GM12865 (cell line): Measurements from ENCODE around the gene PRR23A.

ENCODE experiments used
- DNase-seq: peaks from one replicate; pipeline ENCODE4 v3.0.0; 2010; ENCODE audit warnings: low read depth
- H3K4me3 ChIP-seq: 2 replicates; pipeline ENCODE4 v1.5.1; 2011; ENCODE audit warnings: mild to moderate bottlenecking, low read depth, low read length, control low read depth
- TF ChIP-seq, protein P1 (sequence below): IDR thresholded peaks from 2 replicates; pipeline ENCODE4 v1.5.1; 2011; ENCODE audit warnings: low read length, control low read depth, low read depth, inconsistent platforms; ENCODE audit not compliant: insufficient read depth; ENCODE audit errors: missing control alignments

PRR23A gene

DNA sequence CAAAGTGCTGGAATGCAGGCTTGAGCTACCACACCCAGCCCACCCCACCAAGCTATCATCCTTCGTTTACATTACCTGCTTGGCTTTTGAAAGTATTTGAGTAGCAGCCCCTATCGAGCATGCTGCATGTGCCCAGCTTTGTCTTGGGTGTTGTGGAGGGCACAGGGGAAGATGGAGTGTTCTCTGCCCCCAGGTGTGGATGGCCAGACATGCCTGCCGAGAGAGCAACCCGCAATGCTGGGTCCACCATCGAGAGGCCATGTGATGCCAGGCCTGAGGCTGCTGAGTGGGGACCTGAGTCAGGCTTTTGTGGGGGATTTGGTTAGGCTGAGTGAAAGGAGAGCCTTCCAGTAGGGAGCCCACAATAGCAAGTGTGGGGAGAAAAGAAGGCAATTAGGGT is 33.1 kb downstream of the PRR23A start:
- TF ChIP-seq, protein P1, sequence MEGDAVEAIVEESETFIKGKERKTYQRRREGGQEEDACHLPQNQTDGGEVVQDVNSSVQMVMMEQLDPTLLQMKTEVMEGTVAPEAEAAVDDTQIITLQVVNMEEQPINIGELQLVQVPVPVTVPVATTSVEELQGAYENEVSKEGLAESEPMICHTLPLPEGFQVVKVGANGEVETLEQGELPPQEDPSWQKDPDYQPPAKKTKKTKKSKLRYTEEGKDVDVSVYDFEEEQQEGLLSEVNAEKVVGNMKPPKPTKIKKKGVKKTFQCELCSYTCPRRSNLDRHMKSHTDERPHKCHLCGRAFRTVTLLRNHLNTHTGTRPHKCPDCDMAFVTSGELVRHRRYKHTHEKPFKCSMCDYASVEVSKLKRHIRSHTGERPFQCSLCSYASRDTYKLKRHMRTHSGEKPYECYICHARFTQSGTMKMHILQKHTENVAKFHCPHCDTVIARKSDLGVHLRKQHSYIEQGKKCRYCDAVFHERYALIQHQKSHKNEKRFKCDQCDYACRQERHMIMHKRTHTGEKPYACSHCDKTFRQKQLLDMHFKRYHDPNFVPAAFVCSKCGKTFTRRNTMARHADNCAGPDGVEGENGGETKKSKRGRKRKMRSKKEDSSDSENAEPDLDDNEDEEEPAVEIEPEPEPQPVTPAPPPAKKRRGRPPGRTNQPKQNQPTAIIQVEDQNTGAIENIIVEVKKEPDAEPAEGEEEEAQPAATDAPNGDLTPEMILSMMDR, result no peak
- DNase-seq, result no peak
- H3K4me3 ChIP-seq, result no peak overlapping the region

DNA sequence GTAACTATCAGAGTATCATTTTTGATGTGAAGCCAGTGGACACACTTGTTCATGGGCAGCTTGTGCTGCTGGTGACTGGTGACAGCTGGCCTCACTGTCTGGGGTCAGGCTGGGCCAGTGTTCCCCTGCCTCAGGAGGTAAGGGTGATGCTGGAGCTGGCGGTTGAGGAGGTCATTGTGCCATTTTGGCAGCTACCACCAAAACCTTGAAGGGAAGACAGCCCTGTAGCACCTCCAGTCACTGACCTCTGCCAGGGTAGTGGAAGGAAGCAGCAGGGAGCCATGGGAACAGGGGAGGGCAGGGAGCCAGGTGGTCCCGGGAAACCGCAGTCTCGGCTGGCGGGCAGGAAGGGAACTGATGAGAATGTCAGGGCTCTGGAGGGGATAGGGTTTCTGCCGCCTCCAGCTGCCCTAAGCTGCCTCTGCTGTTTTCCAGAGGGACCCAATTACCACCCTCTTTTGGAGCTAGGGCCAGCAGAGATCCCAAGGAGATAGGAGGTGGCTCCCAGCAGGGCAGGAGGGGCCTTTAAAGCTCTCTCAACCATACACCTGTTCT is 34.2 kb downstream of the PRR23A start:
- H3K4me3 ChIP-seq, result no peak overlapping the region
- TF ChIP-seq, protein P1, result no peak
- DNase-seq, result no peak

DNA sequence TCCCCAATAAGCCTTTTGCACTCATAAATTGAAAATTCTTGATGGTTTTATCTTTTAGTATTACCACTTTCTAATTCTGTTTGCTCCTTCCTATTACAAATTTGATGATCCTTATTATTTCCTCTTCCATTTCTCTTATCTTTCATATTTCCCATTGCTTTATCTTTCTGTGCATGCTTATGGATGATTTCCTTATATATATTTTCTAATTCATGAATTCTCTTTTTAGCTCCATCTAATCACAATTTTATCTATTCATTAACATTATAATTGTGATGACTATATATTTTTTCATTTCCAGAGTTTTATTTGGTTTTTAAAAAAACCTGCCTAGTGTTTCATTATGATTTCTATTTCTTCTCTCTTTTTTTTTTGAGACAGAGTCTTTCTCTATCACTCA is 41.1 kb downstream of the PRR23A start:
- no peak for DNase-seq
- TF ChIP-seq, protein P1, result no peak
- no peak overlapping the region for H3K4me3 ChIP-seq

DNA sequence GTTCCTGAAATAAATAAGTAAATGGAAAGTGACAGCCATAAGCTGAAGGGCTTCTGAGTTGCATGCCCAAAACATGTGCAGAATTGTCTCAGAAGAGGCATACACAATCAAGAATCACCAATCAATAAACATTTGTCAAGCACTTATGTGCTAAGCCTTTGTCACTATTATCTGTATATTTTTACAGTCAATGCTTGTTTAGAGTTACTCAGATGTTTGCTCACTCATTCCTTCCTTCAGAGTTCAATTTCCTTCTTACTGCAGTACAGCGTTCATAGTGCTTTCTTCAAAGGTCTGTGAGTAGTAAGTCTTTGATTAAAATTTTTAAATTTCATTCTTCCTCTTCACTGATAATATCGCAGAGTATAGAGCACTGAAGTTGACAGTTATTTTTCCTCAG is 41.8 kb downstream of the PRR23A start:
- H3K4me3 ChIP-seq, result no peak overlapping the region
- no peak for DNase-seq
- TF ChIP-seq, protein P1, result no peak

DNA sequence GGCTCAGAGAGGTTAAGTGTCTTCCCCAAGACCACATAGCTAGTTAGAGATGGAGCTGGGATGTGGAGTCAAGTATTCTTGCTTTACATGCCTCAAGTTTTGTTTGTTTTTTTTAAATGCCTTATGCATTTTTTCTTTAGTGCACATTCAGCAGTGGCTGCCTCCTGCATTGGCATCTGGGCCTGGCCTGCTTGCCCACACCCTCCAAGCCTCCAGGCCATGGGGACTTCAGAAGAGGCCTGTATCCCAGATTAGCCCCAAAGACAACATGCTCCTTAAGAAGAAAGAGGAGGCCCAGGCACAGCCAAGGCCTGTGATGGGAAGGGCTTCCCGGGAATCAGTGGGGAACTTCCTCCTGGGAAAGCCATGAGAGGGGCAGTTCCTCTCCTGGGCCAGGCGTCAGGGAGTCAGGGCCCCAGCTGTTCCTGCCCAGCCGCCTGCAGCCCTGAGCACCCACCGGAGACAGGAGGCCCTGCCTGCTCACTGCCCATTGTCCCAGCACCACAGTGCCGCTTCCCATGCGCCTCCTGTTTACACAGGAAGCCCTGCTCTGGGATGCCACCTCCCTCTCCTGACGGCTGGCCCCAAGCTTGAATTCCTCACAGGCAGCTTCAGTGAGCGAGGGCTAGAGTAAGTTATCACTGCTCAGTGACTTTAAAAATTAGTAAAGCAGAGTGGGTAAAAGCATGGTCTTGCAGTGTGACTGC is 43.1 kb downstream of the PRR23A start:
- no peak overlapping the region for H3K4me3 ChIP-seq
- DNase-seq, result no peak
- TF ChIP-seq, protein P1, result no peak

DNA sequence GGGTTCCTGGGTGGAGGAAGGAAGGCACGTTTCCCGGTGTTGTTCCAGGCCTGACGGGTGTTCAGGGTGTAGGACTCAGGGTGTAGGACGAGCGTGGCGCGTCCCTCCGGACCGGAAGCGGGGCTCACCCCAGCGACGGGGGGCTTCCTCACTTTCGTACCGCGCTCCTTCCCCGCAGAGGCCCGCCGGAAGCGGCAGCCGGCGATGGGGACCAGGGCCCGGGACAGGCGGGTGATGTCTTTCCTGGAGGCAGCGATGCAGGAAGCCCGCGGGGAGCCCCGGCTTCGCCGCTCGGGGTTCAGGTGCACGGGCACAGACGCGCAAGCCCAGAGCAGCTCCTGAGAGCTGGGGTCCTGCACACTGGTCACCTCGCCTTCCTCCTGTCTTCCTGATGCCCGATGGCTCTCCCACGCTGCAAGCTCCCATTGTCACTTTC is 45.6 kb downstream of the PRR23A start:
- TF ChIP-seq, protein P1, result no peak
- no peak overlapping the region for H3K4me3 ChIP-seq

More for the DNA sequence above, 45.6 kb downstream of the PRR23A start:
- DNase-seq, result no peak
